ENCODE measurements around the gene ELP4. TPM values are rescaled to one million over a fixed set of nuclear protein-coding genes. Genes with fewer than 3 reads are reported as not detected.

The ELP4 gene
- polyA plus RNA-seq, 3 donors, result 6.0 to 17.8 (median 16.4) TPM

DNA sequence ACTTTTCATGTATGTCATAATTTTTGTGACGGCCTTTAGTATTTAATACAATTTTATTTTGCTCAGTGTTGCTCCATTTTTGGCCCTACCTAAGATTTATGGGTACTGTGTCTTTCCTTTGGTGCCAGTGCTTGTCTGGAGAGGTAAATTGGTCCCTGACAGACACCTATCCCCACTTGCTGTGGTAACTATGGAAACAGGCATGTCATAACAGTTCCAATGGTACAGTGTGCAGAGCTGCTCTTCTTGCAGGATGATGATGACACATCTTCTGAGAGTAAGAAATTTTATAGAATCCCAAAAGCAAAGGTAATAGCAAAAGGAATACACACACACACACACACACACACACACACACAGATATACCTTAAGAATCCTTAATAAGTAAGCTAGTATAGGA lies 118.5 kb downstream of the ELP4 start:
- Histone ChIP-seq H3K79me2 (ENCODE audit: insufficient read depth, low read length) (no peaks in the 10 kb centered on the region), H2AFZ (ENCODE audit: insufficient read depth, low read depth, low read length, poor library complexity, severe bottlenecking) (no peak overlapping the region), H3K4me1 (ENCODE audit: control insufficient read depth in 1 of 2, insufficient read depth in 2 of 2, low read length in 2 of 2) (no peaks in the 10 kb centered on the region), H3K9me3 (replicated peaks in 1 of 2; ENCODE audit: control insufficient read depth in 1 of 2, insufficient read depth in 1 of 2, low read length in 2 of 2) (no peaks in the 10 kb centered on the region), H3K27me3 (ENCODE audit: control insufficient read depth in 2 of 2, insufficient read depth in 2 of 2, low read length in 2 of 2) (no peaks in the 10 kb centered on the region), H3K4me3 (replicated peaks in 1 of 3; ENCODE audit: low read depth in 2 of 3, low read length in 3 of 3) (no peak overlapping the region), H3K9ac (ENCODE audit: insufficient read depth, low read length, poor library complexity, severe bottlenecking) (no peak overlapping the region), H3K27ac (ENCODE audit: low read depth in 1 of 2, low read length in 2 of 2) (no peak overlapping the region), H4K20me1 (ENCODE audit: insufficient read depth, low read length) (no peaks in the 10 kb centered on the region), H3K36me3 (replicated peaks in 1 of 2; ENCODE audit: control insufficient read depth in 1 of 2, insufficient read depth in 2 of 2, low read length in 2 of 2) (peaks cover 0 to 6% of the 10 kb centered on the region in 2 donors), H3K4me2 (replicated peaks; ENCODE audit: extremely low read depth, low read length, poor library complexity, severe bottlenecking) (no peak overlapping the region)
- Mint-ChIP-seq H3K27ac (no peak overlapping the region), H3K4me3 (no peak overlapping the region), H3K9me3 (no peaks in the 10 kb centered on the region), H3K36me3 (peaks cover 7 to 12% of the 10 kb centered on the region in 2 donors), H3K4me1 (no peaks in the 10 kb centered on the region), H3K27me3 (ENCODE audit: low read depth in 3 of 3) (no peaks in the 10 kb centered on the region)
- WGBS (ENCODE audit: insufficient coverage), result no CpG with 5 or more reads among the region's 1 CpG
- intact Hi-C loops (cut with micrococcal nuclease), result no loop called here
- TF ChIP-seq, protein P1, sequence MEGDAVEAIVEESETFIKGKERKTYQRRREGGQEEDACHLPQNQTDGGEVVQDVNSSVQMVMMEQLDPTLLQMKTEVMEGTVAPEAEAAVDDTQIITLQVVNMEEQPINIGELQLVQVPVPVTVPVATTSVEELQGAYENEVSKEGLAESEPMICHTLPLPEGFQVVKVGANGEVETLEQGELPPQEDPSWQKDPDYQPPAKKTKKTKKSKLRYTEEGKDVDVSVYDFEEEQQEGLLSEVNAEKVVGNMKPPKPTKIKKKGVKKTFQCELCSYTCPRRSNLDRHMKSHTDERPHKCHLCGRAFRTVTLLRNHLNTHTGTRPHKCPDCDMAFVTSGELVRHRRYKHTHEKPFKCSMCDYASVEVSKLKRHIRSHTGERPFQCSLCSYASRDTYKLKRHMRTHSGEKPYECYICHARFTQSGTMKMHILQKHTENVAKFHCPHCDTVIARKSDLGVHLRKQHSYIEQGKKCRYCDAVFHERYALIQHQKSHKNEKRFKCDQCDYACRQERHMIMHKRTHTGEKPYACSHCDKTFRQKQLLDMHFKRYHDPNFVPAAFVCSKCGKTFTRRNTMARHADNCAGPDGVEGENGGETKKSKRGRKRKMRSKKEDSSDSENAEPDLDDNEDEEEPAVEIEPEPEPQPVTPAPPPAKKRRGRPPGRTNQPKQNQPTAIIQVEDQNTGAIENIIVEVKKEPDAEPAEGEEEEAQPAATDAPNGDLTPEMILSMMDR (IDR thresholded peaks at IDR 0.05), result no peak
- no peak for DNase-seq

DNA sequence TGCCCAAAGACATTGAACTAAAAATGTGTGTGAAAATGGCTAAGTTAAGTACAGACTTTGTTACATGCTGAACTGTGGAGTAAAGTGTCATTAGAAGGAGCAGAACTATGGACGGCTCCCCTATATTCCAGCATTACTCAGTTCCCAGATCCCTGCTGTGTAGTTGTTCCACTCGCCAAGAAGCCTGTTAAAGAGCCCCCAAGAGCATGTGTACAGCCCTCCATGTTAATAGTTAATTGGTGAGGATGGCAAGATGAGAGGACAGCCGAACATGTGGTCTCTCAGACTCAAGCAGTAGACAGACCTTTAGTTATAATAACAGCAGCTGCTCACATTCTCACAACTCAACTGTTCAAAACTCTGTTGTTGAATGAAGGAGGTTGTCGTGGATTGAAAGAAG lies 127.4 kb downstream of the ELP4 start:
- no CpG with 5 or more reads among the region's 4 CpGs for WGBS (ENCODE audit: insufficient coverage)
- TF ChIP-seq, protein P1 (IDR thresholded peaks at IDR 0.05), result no peak
- Histone ChIP-seq H2AFZ (ENCODE audit: insufficient read depth, low read depth, low read length, poor library complexity, severe bottlenecking) (no peak overlapping the region), H3K27ac (ENCODE audit: low read depth in 1 of 2, low read length in 2 of 2) (no peak overlapping the region), H4K20me1 (ENCODE audit: insufficient read depth, low read length) (no peaks in the 10 kb centered on the region), H3K79me2 (ENCODE audit: insufficient read depth, low read length) (no peaks in the 10 kb centered on the region), H3K36me3 (replicated peaks in 1 of 2; ENCODE audit: control insufficient read depth in 1 of 2, insufficient read depth in 2 of 2, low read length in 2 of 2) (peaks cover 0 to 10% of the 10 kb centered on the region in 2 donors), H3K9ac (ENCODE audit: insufficient read depth, low read length, poor library complexity, severe bottlenecking) (no peak overlapping the region), H3K27me3 (ENCODE audit: control insufficient read depth in 2 of 2, insufficient read depth in 2 of 2, low read length in 2 of 2) (no peaks in the 10 kb centered on the region), H3K4me3 (replicated peaks in 1 of 3; ENCODE audit: low read depth in 2 of 3, low read length in 3 of 3) (no peak overlapping the region), H3K4me1 (ENCODE audit: control insufficient read depth in 1 of 2, insufficient read depth in 2 of 2, low read length in 2 of 2) (no peaks in the 10 kb centered on the region), H3K9me3 (replicated peaks in 1 of 2; ENCODE audit: control insufficient read depth in 1 of 2, insufficient read depth in 1 of 2, low read length in 2 of 2) (no peaks in the 10 kb centered on the region), H3K4me2 (replicated peaks; ENCODE audit: extremely low read depth, low read length, poor library complexity, severe bottlenecking) (no peak overlapping the region)
- no peaks in the 10 kb centered on the region for H3K9me3 Mint-ChIP-seq
- peaks cover 9 to 10% of the 10 kb centered on the region in 2 donors for H3K36me3 Mint-ChIP-seq
- intact Hi-C loops (cut with micrococcal nuclease), result no loop called here
- no peak for DNase-seq
- H3K4me3 Mint-ChIP-seq, result no peak overlapping the region
- H3K27me3 Mint-ChIP-seq (ENCODE audit: low read depth in 3 of 3), result no peaks in the 10 kb centered on the region
- H3K27ac Mint-ChIP-seq, result no peak overlapping the region
- no peaks in the 10 kb centered on the region for H3K4me1 Mint-ChIP-seq

Data from CD14-positive monocyte (primary cell).